Hepatocyte (in vitro differentiated cells): ENCODE measurements around the gene RNF213. TPM values are rescaled to one million over a fixed set of nuclear protein-coding genes. Genes with fewer than 3 reads are reported as not detected.

Experiments used
- DNase-seq: peaks from one replicate; pipeline ENCODE4 v3.0.0-alpha.2; 2016; ENCODE audit warnings: low spot score
- H2AFZ ChIP-seq: fragments of 200-600 bp; sonication (generic); 2 replicates; pipeline ENCODE4 v1.6.0; 2016; ENCODE audit warnings: antibody characterized with exemption, mild to moderate bottlenecking
- H3K27ac ChIP-seq: fragments of 200-600 bp; sonication (generic); 2 replicates; pipeline ENCODE4 v1.5.1; 2016; ENCODE audit warnings: mild to moderate bottlenecking
- H3K27me3 ChIP-seq: fragments of 200-600 bp; sonication (generic); 2 replicates; pipeline ENCODE4 v1.6.1; 2016
- H3K36me3 ChIP-seq: fragments of 200-600 bp; sonication (generic); replicated peaks from 2 replicates; pipeline ENCODE4 v1.5.1; 2016; ENCODE audit warnings: low read depth; ENCODE audit not compliant: insufficient read depth
- H3K4me1 ChIP-seq: fragments of 200-600 bp; sonication (generic); 2 replicates; pipeline ENCODE4 v1.5.1; 2016; ENCODE audit warnings: mild to moderate bottlenecking, moderate library complexity; ENCODE audit not compliant: insufficient read depth
- H3K4me2 ChIP-seq: fragments of 200-600 bp; sonication (generic); 2 replicates; pipeline ENCODE4 v1.6.0; 2016
- H3K4me3 ChIP-seq: fragments of 200-600 bp; sonication (generic); 2 replicates; pipeline ENCODE4 v1.5.1; 2016; ENCODE audit warnings: mild to moderate bottlenecking
- H3K79me2 ChIP-seq: fragments of 200-600 bp; sonication (generic); 2 replicates; pipeline ENCODE4 v1.6.0; 2017; ENCODE audit warnings: mild to moderate bottlenecking
- H3K9me2 ChIP-seq: fragments of 200-600 bp; sonication (generic); replicated peaks from 2 replicates; pipeline ENCODE4 v1.6.0; 2017; ENCODE audit warnings: mild to moderate bottlenecking; ENCODE audit not compliant: insufficient read depth
- H3K9me3 ChIP-seq: fragments of 200-600 bp; sonication (generic); 2 replicates; pipeline ENCODE4 v1.5.1; 2016; ENCODE audit warnings: low read depth, mild to moderate bottlenecking
- H4K20me1 ChIP-seq: fragments of 200-600 bp; sonication (generic); 2 replicates; pipeline ENCODE4 v1.6.0; 2016; ENCODE audit warnings: mild to moderate bottlenecking; ENCODE audit not compliant: insufficient read depth, poor library complexity, severe bottlenecking
- EZH2 ChIP-seq: fragments of 200-600 bp; sonication (generic); IDR thresholded peaks from 2 replicates; pipeline ENCODE4 v1.6.1; 2016; ENCODE audit warnings: antibody characterized with exemption, mild to moderate bottlenecking, borderline replicate concordance
- EZH2phosphoT487 ChIP-seq: fragments of 200-600 bp; sonication (generic); IDR thresholded peaks from one replicate; pipeline ENCODE4 v1.6.1; 2018; ENCODE audit warnings: antibody characterized with exemption, mild to moderate bottlenecking, low read depth, moderate library complexity; ENCODE audit not compliant: unreplicated experiment, severe bottlenecking
- WGBS: methylation state at CpG from one replicate; pipeline ENCODE4 v1.1.6; 2016; ENCODE audit warnings: low lambda C conversion rate; ENCODE audit errors: missing lambda C conversion rate; 5-methylcytosine and 5-hydroxymethylcytosine counted together
- polyA plus RNA-seq: library from polyadenylated mRNA; unstranded; fragments of >200 nt; fragmentation: Nextera tagmentation; extraction: Ambion mirVana; gene quantifications from 2 replicates; pipeline ENCODE4 v1.2.1, GENCODE V29; 2016
- total RNA-seq: library from RNA; depleted of rRNA; stranded (reverse); fragments of >200 nt; gene quantifications from 2 replicates; pipeline ENCODE4 v1.2.3, GENCODE V29; 2014
- TF ChIP-seq, protein P1 (sequence below): fragments of 200-600 bp; sonication (generic); IDR thresholded peaks from 2 replicates; pipeline ENCODE4 v1.5.1; 2016; ENCODE audit warnings: antibody characterized with exemption, mild to moderate bottlenecking; ENCODE audit not compliant: poor library complexity

The RNF213 gene
- total and polyA plus RNA-seq, 2 experiments from 2014 or later, result 21.1 to 57.4 TPM

DNA sequence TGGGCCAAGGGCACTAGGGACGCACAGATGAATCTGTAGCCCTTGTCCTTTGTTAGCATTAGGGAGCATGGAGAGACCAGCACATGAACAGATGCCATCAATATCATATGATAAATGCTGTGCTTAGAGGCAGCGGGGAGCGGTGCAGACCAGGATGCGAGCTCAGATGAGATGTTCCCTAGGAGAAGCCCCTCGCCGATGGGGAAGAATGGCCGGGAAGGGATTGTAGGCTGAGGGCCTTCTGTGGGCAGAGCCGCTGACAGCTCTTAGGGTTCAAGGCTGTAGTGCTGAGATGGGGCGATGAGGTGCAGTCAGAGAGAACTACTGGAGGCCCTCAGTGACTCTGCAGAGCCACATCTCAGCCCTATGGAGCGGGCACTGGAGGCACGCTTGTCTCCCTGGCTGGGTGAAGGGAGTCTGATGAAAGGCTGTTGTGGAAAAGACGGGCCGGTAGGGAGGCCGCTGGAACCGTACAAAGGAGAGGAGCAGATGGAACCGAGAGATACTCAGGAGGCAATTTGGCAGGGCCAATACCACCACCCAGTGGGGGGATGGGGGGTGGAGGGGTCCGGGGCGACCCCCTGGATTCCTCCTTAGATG, 88.0 kb downstream of the RNF213 start:
- Histone ChIP-seq H4K20me1 (no peaks in the 10 kb centered on the region), H3K27ac (no peak overlapping the region), H3K4me3 (no peak overlapping the region), H3K9me3 (no peaks in the 10 kb centered on the region), H3K27me3 (no peaks in the 10 kb centered on the region), H3K4me2 (no peak overlapping the region), H3K4me1 (no peaks in the 10 kb centered on the region), H2AFZ (no peak overlapping the region), H3K36me3 (no peaks in the 10 kb centered on the region), H3K79me2 (no peaks in the 10 kb centered on the region), H3K9me2 (no peaks in the 10 kb centered on the region)
- 99% methylated on average over 13 of the region's 18 CpGs for WGBS
- TF ChIP-seq, protein P1, sequence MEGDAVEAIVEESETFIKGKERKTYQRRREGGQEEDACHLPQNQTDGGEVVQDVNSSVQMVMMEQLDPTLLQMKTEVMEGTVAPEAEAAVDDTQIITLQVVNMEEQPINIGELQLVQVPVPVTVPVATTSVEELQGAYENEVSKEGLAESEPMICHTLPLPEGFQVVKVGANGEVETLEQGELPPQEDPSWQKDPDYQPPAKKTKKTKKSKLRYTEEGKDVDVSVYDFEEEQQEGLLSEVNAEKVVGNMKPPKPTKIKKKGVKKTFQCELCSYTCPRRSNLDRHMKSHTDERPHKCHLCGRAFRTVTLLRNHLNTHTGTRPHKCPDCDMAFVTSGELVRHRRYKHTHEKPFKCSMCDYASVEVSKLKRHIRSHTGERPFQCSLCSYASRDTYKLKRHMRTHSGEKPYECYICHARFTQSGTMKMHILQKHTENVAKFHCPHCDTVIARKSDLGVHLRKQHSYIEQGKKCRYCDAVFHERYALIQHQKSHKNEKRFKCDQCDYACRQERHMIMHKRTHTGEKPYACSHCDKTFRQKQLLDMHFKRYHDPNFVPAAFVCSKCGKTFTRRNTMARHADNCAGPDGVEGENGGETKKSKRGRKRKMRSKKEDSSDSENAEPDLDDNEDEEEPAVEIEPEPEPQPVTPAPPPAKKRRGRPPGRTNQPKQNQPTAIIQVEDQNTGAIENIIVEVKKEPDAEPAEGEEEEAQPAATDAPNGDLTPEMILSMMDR, result no peak
- no peak for TF ChIP-seq EZH2phosphoT487
- no peak for TF ChIP-seq EZH2
- no peak for DNase-seq

DNA sequence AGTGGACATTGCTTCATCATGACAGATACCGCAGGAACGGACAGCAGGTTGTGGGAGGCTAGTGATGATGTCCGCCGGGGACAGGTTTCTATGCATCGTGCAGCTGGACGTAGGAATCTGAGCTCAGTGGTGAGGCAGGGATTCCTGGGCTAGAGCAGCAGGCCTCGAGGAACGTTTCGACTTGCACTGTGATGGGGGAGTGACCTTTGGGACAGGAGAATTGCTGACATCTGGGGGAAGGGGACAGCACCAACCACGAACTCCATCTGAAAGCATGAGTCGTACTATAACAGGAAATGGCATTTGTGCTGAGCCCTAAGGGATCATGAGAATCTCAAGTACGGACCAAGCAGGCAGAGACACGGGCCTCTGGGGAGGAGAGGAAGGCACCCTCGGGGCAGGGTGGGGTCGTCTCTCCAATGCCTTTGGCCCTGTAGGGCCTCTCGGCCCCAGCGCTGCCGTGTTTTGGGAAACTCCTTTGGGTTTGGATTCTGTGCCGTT, 88.5 kb downstream of the RNF213 start:
- WGBS, result 80% methylated on average over 16 of the region's 19 CpGs
- TF ChIP-seq, protein P1, result no peak
- TF ChIP-seq EZH2 (no peak), EZH2phosphoT487 (no peak)

GRCh38 chr17:80349751-80350150, 89.1 kb downstream of the RNF213 start:
- DNase-seq, result no peak
- Histone ChIP-seq H3K9me2 (no peaks in the 10 kb centered on the region), H3K4me3 (no peak overlapping the region), H3K4me2 (no peak overlapping the region), H3K9me3 (no peaks in the 10 kb centered on the region), H3K4me1 (no peaks in the 10 kb centered on the region), H2AFZ (no peak overlapping the region), H3K27ac (no peak overlapping the region), H3K79me2 (no peaks in the 10 kb centered on the region), H4K20me1 (no peaks in the 10 kb centered on the region), H3K27me3 (no peaks in the 10 kb centered on the region), H3K36me3 (no peaks in the 10 kb centered on the region)
- TF ChIP-seq, protein P1, result no peak
- TF ChIP-seq EZH2, result no peak
- TF ChIP-seq EZH2phosphoT487, result no peak
- 93% methylated on average over 18 of the region's 18 CpGs for WGBS

More for the DNA sequence above, 88.5 kb downstream of the RNF213 start:
- no peaks in the 10 kb centered on the region for H3K79me2 ChIP-seq
- H3K9me2 ChIP-seq, result no peaks in the 10 kb centered on the region
- no peak overlapping the region for H3K27ac ChIP-seq
- H4K20me1 ChIP-seq, result no peaks in the 10 kb centered on the region
- H3K9me3 ChIP-seq, result no peaks in the 10 kb centered on the region
- H3K4me3 ChIP-seq, result no peak overlapping the region
- no peak overlapping the region for H3K4me2 ChIP-seq
- no peak for DNase-seq
- H3K27me3 ChIP-seq, result no peaks in the 10 kb centered on the region
- no peak overlapping the region for H2AFZ ChIP-seq
- H3K36me3 ChIP-seq, result no peaks in the 10 kb centered on the region
- no peaks in the 10 kb centered on the region for H3K4me1 ChIP-seq
